HepG2 (cell line): ENCODE results near the gene F12. TPM values are rescaled to one million over a fixed set of nuclear protein-coding genes. Genes with fewer than 3 reads are reported as not detected.

Experiments used
- FOSL2 ChIP-seq: sonication (generic); formaldehyde crosslinking; IDR thresholded peaks from 2 replicates; pipeline ENCODE4 v1.4.0; 2020; ENCODE audit warnings: missing genetic modification reagents
- HIVEP1 ChIP-seq: sonication (generic); formaldehyde crosslinking; IDR thresholded peaks from 2 replicates; pipeline ENCODE4 v1.4.0; 2020; ENCODE audit warnings: mild to moderate bottlenecking, missing genetic modification reagents
- KDM3A ChIP-seq: IDR thresholded peaks from 2 replicates; pipeline ENCODE4 v1.6.1; 2018; ENCODE audit warnings: low read depth, missing compliant biosample characterization
- KDM4B ChIP-seq: sonication (generic); formaldehyde crosslinking; IDR thresholded peaks from 2 replicates; pipeline ENCODE4 v1.4.0; 2020; ENCODE audit warnings: missing genetic modification reagents
- MTF1 ChIP-seq: sonication (generic); formaldehyde crosslinking; IDR thresholded peaks from 2 replicates; pipeline ENCODE4 v1.5.0; 2020; ENCODE audit warnings: missing genetic modification reagents
- PAX8 ChIP-seq: sonication (generic); formaldehyde crosslinking; IDR thresholded peaks from 2 replicates; pipeline ENCODE4 v1.8.0; 2022; ENCODE audit warnings: mild to moderate bottlenecking, missing genetic modification reagents, borderline replicate concordance
- SMAD3 ChIP-seq: sonication (generic); formaldehyde crosslinking; IDR thresholded peaks from 2 replicates; pipeline ENCODE4 v1.4.0; 2020; ENCODE audit warnings: missing genetic modification reagents
- YY1 ChIP-seq: IDR thresholded peaks from 2 replicates; pipeline ENCODE4 v1.6.1; 2011; ENCODE audit warnings: low read length, low read depth, moderate library complexity, mild to moderate bottlenecking; ENCODE audit not compliant: insufficient read depth, insufficient replicate concordance
- ZFAT ChIP-seq: sonication (generic); formaldehyde crosslinking; conservative IDR thresholded peaks from 2 replicates; pipeline ENCODE4 v1.8.1; 2023; ENCODE audit warnings: missing genetic modification reagents, inconsistent platforms
- ZNF33A ChIP-seq: sonication (generic); formaldehyde crosslinking; IDR thresholded peaks from 2 replicates; pipeline ENCODE4 v1.5.1; 2020; ENCODE audit warnings: missing genetic modification reagents, mild to moderate bottlenecking, moderate library complexity, borderline replicate concordance
- ZNF431 ChIP-seq: sonication (generic); formaldehyde crosslinking; IDR thresholded peaks from 2 replicates; pipeline ENCODE4 v1.9.0; 2022; ENCODE audit warnings: missing genetic modification reagents, low read depth, mild to moderate bottlenecking, borderline replicate concordance
- ZNF44 ChIP-seq: sonication (generic); formaldehyde crosslinking; IDR thresholded peaks from 2 replicates; pipeline ENCODE4 v1.5.1; 2020; ENCODE audit warnings: mild to moderate bottlenecking, missing genetic modification reagents
- ZNF550 ChIP-seq: sonication (generic); formaldehyde crosslinking; IDR thresholded peaks from 2 replicates; pipeline ENCODE4 v1.4.0; 2020; ENCODE audit warnings: mild to moderate bottlenecking, missing genetic modification reagents, borderline replicate concordance
- ZNF616 ChIP-seq: sonication (generic); formaldehyde crosslinking; IDR thresholded peaks from 2 replicates; pipeline ENCODE4 v1.5.0; 2020; ENCODE audit warnings: low read depth, mild to moderate bottlenecking, missing genetic modification reagents
- ZNF883 ChIP-seq: sonication (generic); formaldehyde crosslinking; IDR thresholded peaks from 2 replicates; pipeline ENCODE4 v1.5.1; 2020; ENCODE audit warnings: mild to moderate bottlenecking, missing genetic modification reagents; ENCODE audit errors: not compliant biosample characterization
- polyA plus RNA-seq, 8 experiments: library from polyadenylated mRNA; depleted of rRNA in 3 of 8; stranded (reverse) in 7 of 8; unstranded in 1 of 8; fragments of >200 nt; fragmentation: Illumina TruSeq in 4 of 8; extraction: Trizol in 4 of 8; gene quantifications; 2 replicates each; pipeline versions ENCODE4 v1.2.1 to v1.2.3, GENCODE V29; 2011 to 2016; ENCODE audit warnings: low read depth in 4 of 8, missing spikeins in 1 of 8, mixed read lengths in 1 of 8; ENCODE audit not compliant: insufficient read depth in 1 of 8
- total RNA-seq, 5 experiments: library from RNA; depleted of rRNA; stranded (reverse); fragments of >200 nt; fragmentation: Illumina TruSeq; extraction: Trizol; gene quantifications; 2 replicates each; pipeline ENCODE4 v1.2.3, GENCODE V29; 2016; ENCODE audit warnings: low read depth in 1 of 5
- TF ChIP-seq, protein P1 (sequence below): fragments of 450-650 bp; IDR thresholded peaks from 2 replicates; pipeline ENCODE4 v1.6.1; 2017; ENCODE audit warnings: mild to moderate bottlenecking
- TF ChIP-seq, protein P2 (sequence below): sonication (generic); formaldehyde crosslinking; IDR thresholded peaks from 2 replicates; pipeline ENCODE4 v1.8.1; 2023; ENCODE audit warnings: missing genetic modification reagents, inconsistent platforms, borderline replicate concordance
- TF ChIP-seq, protein P3 (sequence below): IDR thresholded peaks from 2 replicates; pipeline ENCODE4 v1.6.1; 2012; ENCODE audit warnings: low read length, improper control_type of control experiment
- TF ChIP-seq, protein P4 (sequence below): sonication (generic); formaldehyde crosslinking; IDR thresholded peaks from 2 replicates; pipeline ENCODE4 v1.5.0; 2020; ENCODE audit warnings: missing genetic modification reagents

F12 gene
- total and polyA plus RNA-seq, 2 of the 13 experiments (the other 11 are each of a cell fraction or from before 2014, with no cell fraction given) = 2.5 to 3.0 TPM

DNA sequence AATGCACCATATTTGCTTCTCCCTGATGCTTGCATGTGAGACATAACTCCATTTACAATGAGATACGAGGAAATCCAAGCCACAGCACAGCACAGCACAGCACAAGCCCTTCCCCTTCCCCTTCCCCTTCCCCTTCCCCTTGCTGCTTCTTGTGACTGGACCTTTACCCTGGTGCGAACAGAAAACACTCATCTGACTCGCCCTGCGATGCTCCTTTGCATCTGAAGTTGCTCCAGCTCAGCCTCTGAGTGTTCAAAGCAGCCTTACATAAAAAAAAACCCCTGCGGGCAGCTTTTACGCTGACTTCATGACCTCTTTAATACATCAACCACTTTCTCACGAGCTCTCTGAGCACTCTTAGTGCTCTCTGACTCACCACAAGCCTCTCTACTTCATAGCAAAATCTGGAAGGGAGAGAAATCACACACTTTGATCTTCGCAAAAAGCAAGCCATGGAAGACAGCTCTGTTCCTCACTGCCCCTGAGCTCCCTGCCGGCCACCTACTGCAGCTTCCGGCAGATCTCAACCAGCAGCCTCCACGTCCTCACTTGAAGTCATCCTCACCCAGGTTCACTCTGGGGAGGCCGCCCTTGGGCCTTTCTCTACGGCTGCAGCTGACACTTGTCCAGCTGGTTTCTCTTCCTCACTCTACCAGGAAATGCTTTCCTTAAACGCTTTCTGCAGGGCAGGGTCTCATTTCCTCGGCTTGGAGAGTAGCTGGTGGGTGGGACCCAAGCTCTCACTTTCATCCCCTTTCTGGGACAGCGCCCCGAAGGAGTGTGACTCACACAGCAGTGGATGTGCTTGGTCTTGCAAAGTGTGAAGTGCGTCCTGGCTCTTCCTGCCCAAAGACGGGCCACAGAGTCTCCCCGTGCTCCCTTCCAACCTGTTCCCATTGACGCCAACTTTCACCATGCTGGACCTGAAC lies 19.9 kb downstream of the F12 start (continued):
- no peak for TF ChIP-seq SMAD3 (CRISPR knock-in tag)
- TF ChIP-seq, protein P1, sequence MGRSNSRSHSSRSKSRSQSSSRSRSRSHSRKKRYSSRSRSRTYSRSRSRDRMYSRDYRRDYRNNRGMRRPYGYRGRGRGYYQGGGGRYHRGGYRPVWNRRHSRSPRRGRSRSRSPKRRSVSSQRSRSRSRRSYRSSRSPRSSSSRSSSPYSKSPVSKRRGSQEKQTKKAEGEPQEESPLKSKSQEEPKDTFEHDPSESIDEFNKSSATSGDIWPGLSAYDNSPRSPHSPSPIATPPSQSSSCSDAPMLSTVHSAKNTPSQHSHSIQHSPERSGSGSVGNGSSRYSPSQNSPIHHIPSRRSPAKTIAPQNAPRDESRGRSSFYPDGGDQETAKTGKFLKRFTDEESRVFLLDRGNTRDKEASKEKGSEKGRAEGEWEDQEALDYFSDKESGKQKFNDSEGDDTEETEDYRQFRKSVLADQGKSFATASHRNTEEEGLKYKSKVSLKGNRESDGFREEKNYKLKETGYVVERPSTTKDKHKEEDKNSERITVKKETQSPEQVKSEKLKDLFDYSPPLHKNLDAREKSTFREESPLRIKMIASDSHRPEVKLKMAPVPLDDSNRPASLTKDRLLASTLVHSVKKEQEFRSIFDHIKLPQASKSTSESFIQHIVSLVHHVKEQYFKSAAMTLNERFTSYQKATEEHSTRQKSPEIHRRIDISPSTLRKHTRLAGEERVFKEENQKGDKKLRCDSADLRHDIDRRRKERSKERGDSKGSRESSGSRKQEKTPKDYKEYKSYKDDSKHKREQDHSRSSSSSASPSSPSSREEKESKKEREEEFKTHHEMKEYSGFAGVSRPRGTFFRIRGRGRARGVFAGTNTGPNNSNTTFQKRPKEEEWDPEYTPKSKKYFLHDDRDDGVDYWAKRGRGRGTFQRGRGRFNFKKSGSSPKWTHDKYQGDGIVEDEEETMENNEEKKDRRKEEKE = no peak
- TF ChIP-seq ZNF431 (CRISPR knock-in tag) = no peak
- TF ChIP-seq, protein P2, sequence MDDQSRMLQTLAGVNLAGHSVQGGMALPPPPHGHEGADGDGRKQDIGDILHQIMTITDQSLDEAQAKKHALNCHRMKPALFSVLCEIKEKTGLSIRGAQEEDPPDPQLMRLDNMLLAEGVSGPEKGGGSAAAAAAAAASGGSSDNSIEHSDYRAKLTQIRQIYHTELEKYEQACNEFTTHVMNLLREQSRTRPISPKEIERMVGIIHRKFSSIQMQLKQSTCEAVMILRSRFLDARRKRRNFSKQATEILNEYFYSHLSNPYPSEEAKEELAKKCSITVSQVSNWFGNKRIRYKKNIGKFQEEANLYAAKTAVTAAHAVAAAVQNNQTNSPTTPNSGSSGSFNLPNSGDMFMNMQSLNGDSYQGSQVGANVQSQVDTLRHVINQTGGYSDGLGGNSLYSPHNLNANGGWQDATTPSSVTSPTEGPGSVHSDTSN (CRISPR knock-in tag) = no peak
- TF ChIP-seq YY1 = peak; percentile 1
- TF ChIP-seq HIVEP1 (CRISPR knock-in tag) = 0 out of 2 replicates have a peak, but pooled peaks have one; percentile 15
- no peak for TF ChIP-seq ZFAT (CRISPR knock-in tag)
- peak; percentile 18; the same call in 1 of the 2 replicates for TF ChIP-seq FOSL2 (CRISPR knock-in tag)
- TF ChIP-seq KDM4B (CRISPR knock-in tag) = no peak
- TF ChIP-seq PAX8 = no peak
- TF ChIP-seq, protein P3, sequence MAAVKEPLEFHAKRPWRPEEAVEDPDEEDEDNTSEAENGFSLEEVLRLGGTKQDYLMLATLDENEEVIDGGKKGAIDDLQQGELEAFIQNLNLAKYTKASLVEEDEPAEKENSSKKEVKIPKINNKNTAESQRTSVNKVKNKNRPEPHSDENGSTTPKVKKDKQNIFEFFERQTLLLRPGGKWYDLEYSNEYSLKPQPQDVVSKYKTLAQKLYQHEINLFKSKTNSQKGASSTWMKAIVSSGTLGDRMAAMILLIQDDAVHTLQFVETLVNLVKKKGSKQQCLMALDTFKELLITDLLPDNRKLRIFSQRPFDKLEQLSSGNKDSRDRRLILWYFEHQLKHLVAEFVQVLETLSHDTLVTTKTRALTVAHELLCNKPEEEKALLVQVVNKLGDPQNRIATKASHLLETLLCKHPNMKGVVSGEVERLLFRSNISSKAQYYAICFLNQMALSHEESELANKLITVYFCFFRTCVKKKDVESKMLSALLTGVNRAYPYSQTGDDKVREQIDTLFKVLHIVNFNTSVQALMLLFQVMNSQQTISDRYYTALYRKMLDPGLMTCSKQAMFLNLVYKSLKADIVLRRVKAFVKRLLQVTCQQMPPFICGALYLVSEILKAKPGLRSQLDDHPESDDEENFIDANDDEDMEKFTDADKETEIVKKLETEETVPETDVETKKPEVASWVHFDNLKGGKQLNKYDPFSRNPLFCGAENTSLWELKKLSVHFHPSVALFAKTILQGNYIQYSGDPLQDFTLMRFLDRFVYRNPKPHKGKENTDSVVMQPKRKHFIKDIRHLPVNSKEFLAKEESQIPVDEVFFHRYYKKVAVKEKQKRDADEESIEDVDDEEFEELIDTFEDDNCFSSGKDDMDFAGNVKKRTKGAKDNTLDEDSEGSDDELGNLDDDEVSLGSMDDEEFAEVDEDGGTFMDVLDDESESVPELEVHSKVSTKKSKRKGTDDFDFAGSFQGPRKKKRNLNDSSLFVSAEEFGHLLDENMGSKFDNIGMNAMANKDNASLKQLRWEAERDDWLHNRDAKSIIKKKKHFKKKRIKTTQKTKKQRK = no peak
- no peak for TF ChIP-seq ZNF550
- TF ChIP-seq MTF1 (CRISPR knock-in tag) = no peak
- TF ChIP-seq, protein P4, sequence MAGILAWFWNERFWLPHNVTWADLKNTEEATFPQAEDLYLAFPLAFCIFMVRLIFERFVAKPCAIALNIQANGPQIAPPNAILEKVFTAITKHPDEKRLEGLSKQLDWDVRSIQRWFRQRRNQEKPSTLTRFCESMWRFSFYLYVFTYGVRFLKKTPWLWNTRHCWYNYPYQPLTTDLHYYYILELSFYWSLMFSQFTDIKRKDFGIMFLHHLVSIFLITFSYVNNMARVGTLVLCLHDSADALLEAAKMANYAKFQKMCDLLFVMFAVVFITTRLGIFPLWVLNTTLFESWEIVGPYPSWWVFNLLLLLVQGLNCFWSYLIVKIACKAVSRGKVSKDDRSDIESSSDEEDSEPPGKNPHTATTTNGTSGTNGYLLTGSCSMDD (CRISPR knock-in tag) = no peak
- TF ChIP-seq ZNF44 = no peak
- TF ChIP-seq ZNF616 (CRISPR knock-in tag) = 0 out of 2 replicates have a peak, but pooled peaks have one; percentile 42
- TF ChIP-seq KDM3A (CRISPR knock-in tag) = 0 out of 2 replicates have a peak, but pooled peaks have one; percentile 11
- no peak for TF ChIP-seq ZNF33A
- TF ChIP-seq ZNF883 (CRISPR knock-in tag) = no peak
